ENCODE measurements around the gene HOXC5.
A peak's percentile ranks its signal among the peaks of the same experiment; 100 is the strongest.

HOXC5 gene

DNA sequence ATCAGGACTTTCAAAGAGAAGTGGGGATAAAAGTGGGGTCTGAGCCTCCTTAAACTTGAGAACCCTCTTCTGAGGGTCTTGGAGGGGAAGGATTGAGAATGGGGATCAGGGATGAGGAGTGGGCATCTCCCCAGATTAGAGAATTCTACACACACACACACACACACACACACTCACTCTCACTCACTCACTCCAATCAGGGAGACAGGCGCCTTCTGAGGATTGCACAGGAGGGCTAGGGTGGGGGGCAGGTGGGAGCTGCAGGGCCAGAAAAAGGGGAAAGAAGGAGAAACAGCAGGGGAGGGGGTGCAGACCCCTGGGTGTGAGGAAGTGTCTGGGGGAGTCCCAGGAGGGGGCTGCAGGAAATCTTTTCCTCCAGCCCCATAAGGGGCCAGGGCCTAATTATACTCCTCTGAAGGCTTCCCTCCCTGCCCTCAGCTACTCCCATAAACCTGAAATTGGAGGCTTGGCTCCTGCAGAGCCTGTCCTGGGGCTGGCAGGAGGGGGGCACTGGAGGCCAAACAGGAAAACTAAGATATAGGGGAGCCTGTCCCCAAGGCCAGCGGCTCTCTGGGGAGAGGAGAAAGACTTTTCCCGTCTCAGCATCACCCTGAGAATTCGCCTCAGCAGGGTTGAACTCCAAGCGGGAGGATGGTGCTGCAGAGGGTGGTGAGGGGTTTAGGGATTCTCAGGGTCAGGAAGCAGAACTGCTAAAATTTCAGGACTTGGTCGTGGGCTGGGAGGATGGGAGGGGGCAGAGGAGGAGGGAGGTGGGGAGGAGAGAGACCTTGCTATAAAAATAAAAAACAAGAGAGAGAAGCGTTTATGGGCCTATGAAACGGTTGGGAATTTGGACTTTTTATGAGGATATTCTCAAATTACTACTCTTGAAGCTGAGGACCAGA, 31.3 kb upstream of the HOXC5 start:
- H3K36me3 Mint-ChIP-seq, result no peaks in the 10 kb centered on the region
- peaks cover 52% of the 10 kb centered on the region for H3K27me3 Mint-ChIP-seq
- H3K9me3 Mint-ChIP-seq (ENCODE audit: low read depth), result no peaks in the 10 kb centered on the region
- peaks cover 29% of the 10 kb centered on the region for H3K4me1 Mint-ChIP-seq (ENCODE audit: low read depth)
- H3K4me3 Mint-ChIP-seq, result no peak overlapping the region
- no peak overlapping the region for H3K27ac Mint-ChIP-seq

DNA sequence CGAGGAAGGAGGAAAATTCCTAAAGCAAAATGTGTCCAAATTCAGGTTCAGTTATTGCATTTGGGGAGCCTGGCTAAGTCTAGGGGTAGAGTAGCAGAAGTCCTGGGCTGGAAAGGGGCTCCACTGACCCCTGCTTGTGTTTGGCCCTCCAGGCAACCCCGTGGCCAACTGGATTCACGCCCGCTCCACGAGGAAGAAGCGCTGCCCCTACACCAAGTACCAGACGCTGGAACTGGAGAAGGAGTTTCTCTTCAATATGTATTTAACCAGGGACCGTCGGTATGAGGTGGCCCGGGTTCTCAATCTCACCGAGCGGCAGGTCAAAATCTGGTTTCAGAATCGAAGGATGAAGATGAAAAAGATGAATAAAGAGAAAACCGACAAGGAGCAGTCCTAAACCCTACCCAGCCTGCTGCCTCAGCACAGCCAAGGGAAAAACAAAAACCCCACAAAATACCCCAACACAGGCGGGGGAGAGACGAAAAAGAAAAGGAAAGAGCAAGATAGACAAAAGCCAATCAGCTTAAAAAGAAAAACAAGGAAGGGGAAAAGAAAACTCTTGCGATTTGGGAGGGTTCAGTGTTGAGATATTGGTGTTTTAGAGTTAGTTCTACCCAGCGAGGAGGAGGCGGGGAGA, 30.5 kb upstream of the HOXC5 start:
- peaks cover 27% of the 10 kb centered on the region for H3K4me1 Mint-ChIP-seq (ENCODE audit: low read depth)
- H3K4me3 Mint-ChIP-seq, result peak overlapping the region; percentile 15
- H3K9me3 Mint-ChIP-seq (ENCODE audit: low read depth), result no peaks in the 10 kb centered on the region
- peaks cover 52% of the 10 kb centered on the region for H3K27me3 Mint-ChIP-seq
- H3K36me3 Mint-ChIP-seq, result no peaks in the 10 kb centered on the region
- no peak overlapping the region for H3K27ac Mint-ChIP-seq

- Mint-ChIP-seq H3K4me1 (ENCODE audit: low read depth) (peaks cover 22% of the 10 kb centered on the region), H3K36me3 (no peaks in the 10 kb centered on the region), H3K27ac (no peak overlapping the region), H3K9me3 (ENCODE audit: low read depth) (no peaks in the 10 kb centered on the region), H3K4me3 (peak overlapping the region; percentile 15), H3K27me3 (peaks cover 50% of the 10 kb centered on the region)
These were observed 29.9 kb upstream of the HOXC5 start for GRCh38 chr12:54002915-54003389.

DNA sequence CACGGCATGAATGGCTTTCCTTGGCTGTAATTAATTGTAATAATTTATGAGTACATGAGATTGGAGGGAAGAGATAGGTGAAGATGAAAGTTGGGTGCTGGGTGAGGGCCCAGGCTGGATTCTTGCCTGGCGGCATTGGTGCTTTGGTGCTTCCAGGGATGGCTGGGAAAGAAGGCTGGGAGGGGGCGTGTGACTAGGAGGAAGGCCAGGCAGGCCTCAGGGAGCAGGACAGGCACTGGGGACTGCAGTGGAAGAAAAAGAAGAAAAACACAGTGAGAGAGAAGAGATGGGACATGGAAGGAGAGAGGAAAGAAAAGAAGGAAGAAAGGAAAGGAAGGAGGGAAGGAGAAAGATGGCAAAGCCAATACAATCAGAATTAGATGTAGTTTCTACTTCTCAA, 29.2 kb upstream of the HOXC5 start:
- H3K27me3 Mint-ChIP-seq, result peaks cover 43% of the 10 kb centered on the region
- H3K27ac Mint-ChIP-seq, result peak overlapping the region; percentile 70
- H3K36me3 Mint-ChIP-seq, result no peaks in the 10 kb centered on the region
- H3K9me3 Mint-ChIP-seq (ENCODE audit: low read depth), result no peaks in the 10 kb centered on the region
- peaks cover 21% of the 10 kb centered on the region for H3K4me1 Mint-ChIP-seq (ENCODE audit: low read depth)
- H3K4me3 Mint-ChIP-seq, result no peak overlapping the region

GRCh38 chr12:54004063-54004840, 28.6 kb upstream of the HOXC5 start:
- H3K27me3 Mint-ChIP-seq, result peaks cover 40% of the 10 kb centered on the region
- no peak overlapping the region for H3K27ac Mint-ChIP-seq
- no peak overlapping the region for H3K4me3 Mint-ChIP-seq
- no peaks in the 10 kb centered on the region for H3K9me3 Mint-ChIP-seq (ENCODE audit: low read depth)
- H3K4me1 Mint-ChIP-seq (ENCODE audit: low read depth), result peaks cover 22% of the 10 kb centered on the region
- H3K36me3 Mint-ChIP-seq, result no peaks in the 10 kb centered on the region

GRCh38 chr12:54004841-54005530, 27.9 kb upstream of the HOXC5 start:
- Mint-ChIP-seq H3K27me3 (peaks cover 43% of the 10 kb centered on the region), H3K9me3 (ENCODE audit: low read depth) (no peaks in the 10 kb centered on the region), H3K4me1 (ENCODE audit: low read depth) (peaks cover 23% of the 10 kb centered on the region), H3K36me3 (no peaks in the 10 kb centered on the region), H3K27ac (no peak overlapping the region), H3K4me3 (peak overlapping the region; percentile 38)

- H3K4me3 Mint-ChIP-seq, result peak overlapping the region; percentile 38
- H3K9me3 Mint-ChIP-seq (ENCODE audit: low read depth), result no peaks in the 10 kb centered on the region
- peaks cover 22% of the 10 kb centered on the region for H3K4me1 Mint-ChIP-seq (ENCODE audit: low read depth)
- H3K36me3 Mint-ChIP-seq, result no peaks in the 10 kb centered on the region
- no peak overlapping the region for H3K27ac Mint-ChIP-seq
- peaks cover 46% of the 10 kb centered on the region for H3K27me3 Mint-ChIP-seq
These were observed 27.4 kb upstream of the HOXC5 start for GRCh38 chr12:54005531-54005852.

DNA sequence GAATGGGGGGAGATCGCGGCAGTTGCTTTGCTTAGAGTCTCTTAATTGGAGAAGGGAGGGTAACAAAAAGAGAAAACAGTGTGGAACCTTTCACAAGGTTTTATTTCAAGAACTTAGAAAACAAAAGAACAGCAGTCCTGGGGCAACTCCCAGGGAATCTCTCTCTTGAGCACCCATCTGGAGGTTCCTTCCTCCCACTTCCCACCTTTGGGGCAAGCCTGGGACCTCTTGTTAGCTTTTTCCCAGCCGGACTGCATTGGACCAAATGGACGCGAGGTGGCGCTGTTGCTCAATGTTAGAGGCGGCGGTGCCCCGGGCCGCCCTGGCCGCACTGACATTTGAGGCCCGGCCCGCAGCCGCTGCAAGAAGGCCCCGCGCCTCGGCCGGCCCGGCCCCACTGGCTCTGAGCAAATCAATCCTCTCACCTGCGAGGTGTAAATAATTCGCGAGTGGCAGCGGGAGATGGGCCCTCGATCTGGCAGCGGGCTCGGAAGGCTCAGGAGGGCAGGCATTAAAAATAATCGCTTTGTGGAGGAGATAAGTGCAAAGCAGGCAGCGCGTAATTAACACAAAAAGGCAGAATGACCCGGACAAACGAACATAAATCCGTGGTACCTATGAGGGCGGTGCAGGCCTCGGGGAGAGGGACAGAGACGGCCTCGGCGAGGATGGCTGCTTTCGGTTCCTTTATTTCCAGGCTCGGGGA, 26.8 kb upstream of the HOXC5 start:
- Mint-ChIP-seq H3K27ac (no peak overlapping the region), H3K4me1 (ENCODE audit: low read depth) (peaks cover 23% of the 10 kb centered on the region), H3K4me3 (peak overlapping the region; percentile 85), H3K36me3 (no peaks in the 10 kb centered on the region), H3K9me3 (ENCODE audit: low read depth) (no peaks in the 10 kb centered on the region), H3K27me3 (peaks cover 48% of the 10 kb centered on the region)

GRCh38 chr12:54006559-54007220, 26.2 kb upstream of the HOXC5 start:
- Mint-ChIP-seq H3K9me3 (ENCODE audit: low read depth) (no peaks in the 10 kb centered on the region), H3K4me1 (ENCODE audit: low read depth) (peaks cover 29% of the 10 kb centered on the region), H3K4me3 (peak overlapping the region; percentile 85), H3K36me3 (no peaks in the 10 kb centered on the region), H3K27me3 (peaks cover 55% of the 10 kb centered on the region), H3K27ac (no peak overlapping the region)

DNA sequence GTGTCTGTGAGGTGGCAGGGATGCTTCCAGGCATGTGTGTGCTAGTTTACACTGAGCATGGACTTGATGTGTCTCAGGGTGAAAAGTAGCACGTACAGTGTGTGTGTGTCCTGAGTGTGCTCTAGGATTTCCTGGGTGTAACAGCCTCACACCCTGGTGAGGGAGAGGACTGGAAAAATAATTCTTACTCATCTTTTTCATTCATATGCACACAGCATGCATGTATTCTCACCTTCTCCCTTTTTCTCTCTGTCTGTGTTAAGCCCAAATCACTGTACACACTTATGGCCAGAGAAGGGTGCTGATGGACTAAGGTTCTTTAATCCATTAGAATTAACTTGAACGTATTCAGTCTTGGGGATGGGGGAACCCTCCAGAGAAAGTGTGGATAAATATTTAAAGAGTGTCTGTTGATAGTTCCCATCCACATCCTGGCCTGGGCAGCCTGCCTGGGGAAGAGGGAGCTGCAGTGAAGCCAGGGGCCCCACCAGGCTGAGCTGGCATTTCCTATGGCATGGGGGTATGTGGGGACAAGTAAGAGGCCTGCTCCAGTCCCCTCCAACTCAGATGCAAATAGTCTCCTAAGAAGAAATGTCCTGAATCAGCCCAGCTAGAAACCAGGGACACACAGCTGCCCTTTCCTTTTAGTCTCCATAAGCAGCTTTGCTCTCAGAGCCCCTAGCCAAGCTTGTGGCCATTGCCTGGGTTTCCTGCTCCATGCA, 25.2 kb upstream of the HOXC5 start:
- Mint-ChIP-seq H3K4me1 (ENCODE audit: low read depth) (peaks cover 26% of the 10 kb centered on the region), H3K27ac (no peak overlapping the region), H3K9me3 (ENCODE audit: low read depth) (no peaks in the 10 kb centered on the region), H3K27me3 (peaks cover 53% of the 10 kb centered on the region), H3K4me3 (no peak overlapping the region), H3K36me3 (no peaks in the 10 kb centered on the region)

GRCh38 chr12:54008260-54008552, 24.6 kb upstream of the HOXC5 start:
- Mint-ChIP-seq H3K4me3 (no peak overlapping the region), H3K27ac (no peak overlapping the region), H3K27me3 (peaks cover 53% of the 10 kb centered on the region), H3K4me1 (ENCODE audit: low read depth) (peaks cover 26% of the 10 kb centered on the region), H3K9me3 (ENCODE audit: low read depth) (no peaks in the 10 kb centered on the region), H3K36me3 (no peaks in the 10 kb centered on the region)

GRCh38 chr12:54009171-54010052, 23.4 kb upstream of the HOXC5 start:
- Mint-ChIP-seq H3K27ac (peak overlapping the region; percentile 22), H3K9me3 (ENCODE audit: low read depth) (no peaks in the 10 kb centered on the region), H3K27me3 (peaks cover 49% of the 10 kb centered on the region), H3K4me3 (peak overlapping the region; percentile 80), H3K36me3 (no peaks in the 10 kb centered on the region), H3K4me1 (ENCODE audit: low read depth) (peaks cover 26% of the 10 kb centered on the region)

Measured in activated naive CD8-positive, alpha-beta T cell (primary cell).